Measurements from ENCODE around the gene MTR.
"Not testable (repeated sequence)": the region's sequence is repeated elsewhere in the genome, so short reads cannot be mapped to it uniquely, and the experiment has no call there.

MTR gene

DNA sequence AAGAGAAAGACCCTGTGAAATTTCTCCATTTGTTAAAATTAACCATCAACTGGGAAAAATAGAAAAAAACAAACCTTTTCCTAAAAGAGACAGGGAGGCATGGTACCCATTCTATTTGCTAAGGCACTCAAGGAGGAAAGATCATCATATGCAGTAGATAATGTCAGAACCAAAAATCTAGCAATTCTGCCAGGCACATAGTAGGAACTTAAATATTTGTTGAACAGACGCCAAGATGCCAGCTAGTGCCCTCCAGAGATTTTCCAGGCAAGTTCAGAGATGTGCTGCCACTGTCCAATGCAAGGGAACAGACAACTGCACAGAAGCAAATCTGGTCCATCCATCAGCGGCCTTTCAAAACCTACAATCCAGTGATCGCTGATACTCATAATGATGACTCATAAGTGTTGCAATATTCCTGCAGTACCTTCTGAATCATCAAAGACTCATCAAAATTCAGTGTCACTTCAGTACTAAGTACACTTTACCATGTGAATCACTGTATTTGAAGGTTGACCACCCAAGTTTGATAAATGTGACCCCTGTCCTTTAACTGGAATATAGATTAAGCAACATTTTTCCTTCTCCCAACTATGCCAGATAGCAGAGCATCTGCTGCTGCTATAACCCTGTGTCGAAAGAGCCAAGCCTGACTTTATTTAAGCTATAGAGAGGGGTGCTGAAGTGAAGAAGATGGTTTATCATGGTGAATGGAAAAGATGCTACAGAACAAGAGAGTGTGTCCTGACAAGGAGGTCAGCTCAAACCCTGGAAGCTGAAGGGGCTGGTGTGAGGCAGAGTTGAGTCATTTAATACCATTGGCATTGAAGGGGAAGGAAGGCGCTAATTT is 110.0 kb downstream of the MTR start:
- peak; percentile 85 for DNase-seq (ENCODE audit: low spot score)

- no peak for DNase-seq (ENCODE audit: low spot score)
Measured at GRCh38 chr1:236907205-236907604, 112.1 kb downstream of the MTR start.

DNA sequence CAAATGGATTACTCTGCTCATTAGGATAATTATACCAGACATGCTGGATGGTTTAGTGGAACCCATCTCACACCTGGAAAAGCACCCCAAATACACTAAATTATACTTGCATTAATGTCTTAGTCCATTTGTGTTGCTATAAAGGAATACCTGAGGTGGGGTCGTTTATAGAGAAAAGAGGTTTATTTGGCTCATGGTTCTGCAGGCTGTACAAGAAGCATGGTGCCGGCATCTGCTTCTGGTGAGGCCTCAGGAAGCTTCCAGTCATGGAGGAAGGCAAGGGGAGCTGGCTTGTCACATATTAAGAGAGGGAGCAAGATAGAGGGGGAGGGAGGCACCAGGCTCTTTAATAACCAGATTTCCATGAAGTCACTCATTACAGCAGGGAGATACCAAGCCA is 113.6 kb downstream of the MTR start:
- DNase-seq (ENCODE audit: low spot score), result no peak

DNA sequence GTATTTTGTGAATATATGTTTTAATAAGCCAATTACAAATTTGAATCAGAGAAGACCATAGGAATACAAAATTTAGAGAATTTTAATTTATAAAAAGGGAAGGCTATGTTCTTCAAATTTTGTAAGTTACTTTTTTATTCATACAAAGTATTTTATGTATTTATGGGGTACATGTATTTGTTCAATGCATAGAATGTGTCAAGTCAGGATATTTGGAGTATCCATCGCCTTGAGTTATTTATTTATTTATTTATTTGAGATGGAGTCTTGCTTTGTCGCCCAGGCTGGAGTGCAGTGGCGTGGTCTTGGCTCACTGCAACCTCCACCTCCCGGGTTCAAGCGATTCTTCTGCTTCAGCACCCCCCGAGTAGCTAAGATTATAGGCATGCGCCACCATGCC is 116.0 kb downstream of the MTR start:
- DNase-seq (ENCODE audit: low spot score), result not testable (repeated sequence)

DNA sequence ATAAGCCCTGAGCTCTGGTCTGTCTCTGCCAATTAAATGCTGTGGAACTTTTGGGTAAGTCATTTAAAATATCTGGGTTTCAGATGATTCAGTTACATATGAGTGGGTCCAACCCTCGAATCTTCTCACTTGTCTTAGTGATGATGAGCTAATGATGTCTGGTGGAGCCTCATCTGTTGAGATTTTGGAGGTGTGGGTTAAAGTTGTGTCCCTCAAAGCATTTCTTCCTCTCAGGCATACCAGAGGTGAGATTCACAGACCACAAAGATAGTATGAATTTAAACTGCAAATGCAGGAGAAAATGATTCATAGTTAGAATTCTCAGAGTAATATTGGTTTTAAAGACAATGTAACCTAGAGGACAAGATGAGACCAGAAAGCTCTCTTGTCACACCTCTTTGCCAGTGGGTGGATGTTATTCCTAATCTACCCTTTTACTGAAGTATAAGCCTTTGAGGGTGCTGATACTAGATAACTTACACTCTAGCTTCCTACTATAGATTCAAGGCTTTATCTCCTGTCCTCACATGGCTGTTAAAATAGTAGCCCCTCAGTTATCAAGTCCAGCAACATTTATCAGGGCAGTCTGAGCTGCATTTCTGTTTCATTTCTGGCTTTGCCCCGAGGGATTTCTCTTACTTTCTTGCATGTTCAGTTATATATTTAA is 118.4 kb downstream of the MTR start:
- DNase-seq (ENCODE audit: low spot score), result peak; percentile 67

DNA sequence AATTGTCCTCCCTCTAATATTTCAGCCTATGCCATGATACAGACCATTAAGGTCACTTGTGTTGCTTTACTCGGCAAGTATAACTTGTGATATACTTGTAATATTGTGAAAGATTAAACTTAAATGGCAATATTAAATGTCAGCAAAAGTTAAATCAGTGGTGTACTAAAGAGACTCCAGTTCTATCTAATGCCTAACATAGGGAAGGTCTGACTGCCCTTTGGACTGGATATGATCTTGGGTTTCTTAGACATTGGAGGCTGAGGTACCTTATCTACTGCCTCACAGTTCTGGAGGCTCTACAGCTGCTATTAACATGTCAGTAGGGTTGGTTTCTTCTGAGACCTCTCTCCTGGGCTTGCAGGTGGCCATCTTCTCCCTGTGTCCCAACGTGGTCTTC is 119.3 kb downstream of the MTR start:
- no peak for DNase-seq (ENCODE audit: low spot score)

GRCh38 chr1:236916131-236916800 is 121.2 kb downstream of the MTR start:
- no peak for DNase-seq (ENCODE audit: low spot score)

- no peak for DNase-seq (ENCODE audit: low spot score)
Measured at GRCh38 chr1:236917448-236917847, 122.4 kb downstream of the MTR start.

DNA sequence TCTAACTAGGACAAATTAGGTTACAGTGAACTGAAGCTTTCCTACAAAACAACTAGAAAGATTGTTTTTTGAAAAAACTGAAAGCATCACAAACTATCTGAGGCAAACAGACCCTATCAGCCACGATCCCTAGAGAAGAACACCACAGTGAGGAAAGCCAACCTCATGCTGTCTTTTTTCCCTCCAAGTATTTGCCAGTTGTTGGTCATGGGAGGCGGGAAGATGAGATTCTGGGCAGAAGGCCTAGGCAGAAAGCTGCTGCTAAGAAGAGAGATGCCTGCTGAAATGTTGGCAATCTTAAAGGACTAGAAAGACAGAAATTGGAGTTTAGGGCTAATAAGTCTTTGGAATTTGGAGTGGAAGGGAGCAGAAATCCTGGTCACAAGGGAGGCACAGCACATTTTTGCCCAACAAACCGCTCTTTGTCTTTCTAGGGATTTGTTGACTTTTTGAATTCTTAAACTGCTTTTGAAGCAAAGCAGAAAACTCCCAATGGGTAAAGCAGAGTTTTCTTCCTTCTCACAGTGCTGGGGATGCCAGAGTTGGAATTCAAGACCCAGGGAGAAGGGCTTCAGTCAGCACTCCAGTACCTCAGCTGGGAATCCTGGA is 125.3 kb downstream of the MTR start:
- no peak for DNase-seq (ENCODE audit: low spot score)

DNA sequence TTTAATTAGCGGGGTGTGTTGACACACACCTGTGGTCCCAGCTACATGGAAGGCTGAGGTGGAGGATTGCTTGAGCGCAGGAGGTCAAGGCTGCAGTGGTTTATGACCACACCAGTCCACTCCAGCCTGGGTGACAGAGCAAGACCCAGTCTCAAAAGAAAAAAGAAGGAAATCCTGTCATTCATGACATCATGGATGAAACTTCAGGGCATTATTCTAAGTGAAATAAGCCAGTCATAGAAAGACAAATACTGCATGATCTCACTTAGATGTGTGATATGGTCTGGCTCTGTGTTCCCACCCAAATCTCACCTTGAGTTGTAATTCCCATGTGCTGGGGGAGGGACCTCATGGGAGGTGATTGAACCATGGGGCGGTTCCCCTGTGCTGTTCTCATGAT is 126.5 kb downstream of the MTR start:
- DNase-seq (ENCODE audit: low spot score), result no peak

DNA sequence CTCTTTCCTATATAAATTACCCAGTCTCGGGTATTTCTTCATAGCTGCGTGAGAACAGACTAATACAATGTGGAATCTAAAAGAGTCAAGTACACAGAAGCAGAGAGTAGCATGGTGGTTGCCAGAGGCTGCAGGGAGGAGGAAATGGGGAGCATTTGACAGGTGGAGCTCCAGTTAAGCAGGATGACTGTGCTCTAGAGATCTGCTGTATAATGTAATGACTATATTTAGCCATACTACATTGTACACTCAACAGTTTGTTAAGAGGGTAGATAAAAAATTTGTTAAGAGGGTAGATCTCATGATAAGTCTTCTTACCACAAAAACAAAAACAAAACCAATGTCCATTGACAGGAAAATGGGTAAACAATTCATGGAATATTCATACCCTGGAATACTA is 127.1 kb downstream of the MTR start:
- DNase-seq (ENCODE audit: low spot score), result no peak

DNA sequence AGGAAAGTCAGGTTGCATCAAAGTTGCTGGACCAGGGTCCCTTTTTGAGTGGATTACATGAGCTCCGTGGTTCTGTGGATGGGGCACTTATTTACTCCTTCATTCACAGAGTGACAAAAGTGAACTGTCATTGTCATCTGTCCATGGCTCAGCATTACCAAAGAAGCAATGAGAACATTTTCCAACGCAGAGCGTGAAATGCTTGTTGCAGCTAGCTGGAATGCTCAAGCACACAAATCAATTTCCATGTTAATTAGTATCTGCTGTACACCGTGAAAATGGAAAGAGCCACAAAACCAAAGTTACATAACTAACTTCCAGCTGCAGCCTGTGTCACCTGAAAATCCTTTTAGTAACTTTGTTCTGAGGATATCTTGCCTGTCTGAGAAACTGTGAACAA is 130.3 kb downstream of the MTR start:
- DNase-seq (ENCODE audit: low spot score), result no peak

- no peak for DNase-seq (ENCODE audit: low spot score)
Measured at GRCh38 chr1:236930503-236930902, 135.4 kb downstream of the MTR start.

DNA sequence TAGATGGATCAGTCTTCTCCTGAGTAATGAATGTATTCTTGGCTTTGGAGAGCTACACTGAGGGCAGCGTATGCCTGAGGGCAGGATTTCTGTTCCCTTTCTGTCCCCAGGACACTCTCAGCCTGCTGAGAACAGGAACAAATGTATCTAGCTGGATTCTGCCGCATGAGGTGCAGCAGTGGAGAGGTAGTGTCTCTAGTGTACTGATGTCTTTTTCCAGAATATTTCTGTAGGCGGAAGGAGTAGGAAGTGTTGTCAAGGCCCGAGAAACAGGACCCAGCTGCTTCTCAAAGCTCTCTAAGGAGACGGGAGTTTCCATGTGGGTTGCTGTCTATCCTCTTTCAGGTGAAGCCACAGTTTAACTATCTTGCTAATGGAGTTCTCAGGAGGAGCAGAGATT is 143.7 kb downstream of the MTR start:
- no peak for DNase-seq (ENCODE audit: low spot score)

GRCh38 chr1:236942431-236942830 is 147.3 kb downstream of the MTR start:
- DNase-seq (ENCODE audit: low spot score), result no peak

DNA sequence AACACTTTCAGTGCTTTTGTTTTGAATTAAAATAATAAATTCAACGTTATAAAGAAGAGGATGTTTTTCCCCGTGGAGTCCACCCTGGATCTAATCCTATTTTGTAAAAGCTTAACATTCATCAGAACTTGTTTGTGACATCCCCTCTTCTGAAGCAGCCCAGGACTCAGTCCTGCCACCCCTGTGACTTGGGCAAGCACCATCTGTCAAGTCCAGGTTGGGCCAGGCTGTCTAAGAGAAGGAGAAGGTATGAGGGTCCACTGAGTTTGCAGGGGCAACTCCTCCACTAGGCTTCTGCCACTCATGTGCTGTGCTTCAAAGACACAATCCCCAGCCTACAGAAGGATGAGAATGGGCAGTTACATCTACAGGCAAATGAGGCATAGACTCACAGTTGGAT is 149.5 kb downstream of the MTR start:
- no peak for DNase-seq (ENCODE audit: low spot score)

DNA sequence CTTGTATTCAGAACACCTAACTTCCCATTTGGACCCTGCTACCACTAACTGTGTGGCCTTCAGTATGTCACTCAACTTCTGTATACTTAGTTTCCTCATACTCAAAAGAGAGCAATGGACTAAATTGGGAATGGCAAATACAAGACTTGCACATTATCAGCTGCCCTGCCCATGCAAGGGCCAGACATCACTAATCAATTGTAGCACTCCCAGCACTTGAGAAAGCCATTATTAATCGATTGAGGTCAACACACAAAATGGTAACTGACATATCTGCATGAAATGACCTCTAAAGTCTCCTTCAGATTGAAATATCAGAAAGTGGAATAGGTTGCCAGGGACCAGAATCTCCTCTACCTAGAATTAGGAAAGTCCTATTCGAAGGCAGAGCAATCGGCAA is 149.9 kb downstream of the MTR start:
- no peak for DNase-seq (ENCODE audit: low spot score)

- DNase-seq (ENCODE audit: low spot score), result no peak
Measured at GRCh38 chr1:236947794-236948193, 152.7 kb downstream of the MTR start.

DNA sequence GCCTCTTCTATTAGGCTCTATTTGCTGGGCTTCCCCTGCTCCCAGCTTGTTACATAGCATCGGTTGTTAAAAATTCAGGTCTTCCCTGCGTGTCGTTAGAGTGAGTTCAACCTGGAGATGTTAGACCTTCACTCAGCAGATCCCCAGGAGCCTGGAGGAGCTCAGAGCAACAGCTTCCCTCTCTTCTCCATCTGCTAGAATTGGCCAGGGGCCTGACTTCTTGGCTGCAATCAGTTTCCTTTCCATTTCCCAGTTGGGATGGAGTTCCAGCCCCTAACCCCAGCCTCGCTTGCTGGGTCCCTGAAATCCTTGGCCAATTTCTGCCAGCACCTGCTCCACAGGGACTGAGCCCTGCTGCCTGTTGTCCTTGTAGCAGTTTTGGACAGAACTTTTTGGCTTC is 153.3 kb downstream of the MTR start:
- no peak for DNase-seq (ENCODE audit: low spot score)

- no peak for DNase-seq (ENCODE audit: low spot score)
Measured at GRCh38 chr1:236948996-236949395, 153.9 kb downstream of the MTR start.

- DNase-seq (ENCODE audit: low spot score), result no peak
Measured at GRCh38 chr1:236950365-236950764, 155.3 kb downstream of the MTR start.

- DNase-seq (ENCODE audit: low spot score), result no peak
Measured at GRCh38 chr1:236951672-236952071, 156.6 kb downstream of the MTR start.
